Mucosa of descending colon (tissue), 3 donors: ENCODE measurements around the gene PAFAH2. TPM values are rescaled to one million over a fixed set of nuclear protein-coding genes. Genes with fewer than 3 reads are reported as not detected.

Experiments used
- ATAC-seq: fragments of 200-7000 bp; cut with Tn5 transposase; one replicate; pipeline ENCODE4 v1.9.1; 2020; ENCODE audit warnings: mild to moderate bottlenecking, moderate library complexity
- DNase-seq, 3 donors: peaks; one replicate each; pipeline ENCODE4 v3.0.0-alpha.2; 2020
- H3K36me3 ChIP-seq: fragments of 200-600 bp; one replicate; pipeline ENCODE4 v1.8.0; 2021; ENCODE audit warnings: low read depth, mild to moderate bottlenecking
- H3K4me1 ChIP-seq: fragments of 200-600 bp; one replicate; pipeline ENCODE4 v1.8.0; 2021; ENCODE audit warnings: low read depth, mild to moderate bottlenecking
- H3K4me3 ChIP-seq: fragments of 200-600 bp; one replicate; pipeline ENCODE4 v1.8.0; 2021; ENCODE audit warnings: mild to moderate bottlenecking
- H3K9me3 ChIP-seq: fragments of 200-600 bp; one replicate; pipeline ENCODE4 v1.8.0; 2021; ENCODE audit warnings: mild to moderate bottlenecking
- CTCF ChIP-seq: fragments of 200-600 bp; IDR thresholded peaks from one replicate; pipeline ENCODE4 v1.8.0; 2022; ENCODE audit warnings: antibody characterized with exemption, mild to moderate bottlenecking
- intact Hi-C, 2 donors: fragments of 100-400 bp; cut with DNase I in 1 of 2; cut with micrococcal nuclease in 1 of 2; formaldehyde crosslinking; loops; one replicate each; pipeline versions ENCODE4 v1.11.0 to v1.11.1; 2022; cut with DNase I, micrococcal nuclease
- total RNA-seq, 3 donors: library from RNA; stranded (reverse); fragmentation: NEBNext Ultra II Directional in 2 of 3; extraction: Animal tissue kit (Norgen Biotek cat#: 25700) in 2 of 3; gene quantifications; one replicate each; pipeline versions ENCODE4 v1.2.1 to v1.2.4, GENCODE V29; 2021 to 2023
- donor health status: DM: no; HTN: no; CAD: no; lungs with moderate emphysema.
- donor health status: DM: no; HTN: no; CAD: no.
- donor health status: DM: no; HTN: yes; CAD: no.

The PAFAH2 gene
- total RNA-seq, 3 donors from 2014 or later: 25.8 to 51.8 (median 38.0) TPM

- no peaks in the 10 kb centered on the region for H3K9me3 ChIP-seq
- intact Hi-C loops: no loop called here
- H3K4me1 ChIP-seq: no peaks in the 10 kb centered on the region
- no peak for TF ChIP-seq CTCF
- no peak overlapping the region for H3K4me3 ChIP-seq
- no peak for ATAC-seq
- no peaks in the 10 kb centered on the region for H3K36me3 ChIP-seq
- DNase-seq: no peak
These were observed 27.2 kb upstream of the PAFAH2 start for GRCh38 chr1:26025060-26025459.

- Histone ChIP-seq H3K9me3 (no peaks in the 10 kb centered on the region), H3K4me3 (no peak overlapping the region), H3K36me3 (no peaks in the 10 kb centered on the region), H3K4me1 (no peaks in the 10 kb centered on the region)
- intact Hi-C loops: no loop called here
- no peak for ATAC-seq
- TF ChIP-seq CTCF: no peak
- no peak for DNase-seq
These were observed 26.0 kb upstream of the PAFAH2 start for GRCh38 chr1:26023826-26024225.

- no peak for TF ChIP-seq CTCF
- ATAC-seq (no peak), DNase-seq (no peak)
- intact Hi-C loops: no loop called here
- Histone ChIP-seq H3K9me3 (no peaks in the 10 kb centered on the region), H3K36me3 (no peaks in the 10 kb centered on the region), H3K4me3 (no peak overlapping the region), H3K4me1 (no peaks in the 10 kb centered on the region)
These were observed 25.1 kb upstream of the PAFAH2 start for GRCh38 chr1:26023009-26023408.

DNA sequence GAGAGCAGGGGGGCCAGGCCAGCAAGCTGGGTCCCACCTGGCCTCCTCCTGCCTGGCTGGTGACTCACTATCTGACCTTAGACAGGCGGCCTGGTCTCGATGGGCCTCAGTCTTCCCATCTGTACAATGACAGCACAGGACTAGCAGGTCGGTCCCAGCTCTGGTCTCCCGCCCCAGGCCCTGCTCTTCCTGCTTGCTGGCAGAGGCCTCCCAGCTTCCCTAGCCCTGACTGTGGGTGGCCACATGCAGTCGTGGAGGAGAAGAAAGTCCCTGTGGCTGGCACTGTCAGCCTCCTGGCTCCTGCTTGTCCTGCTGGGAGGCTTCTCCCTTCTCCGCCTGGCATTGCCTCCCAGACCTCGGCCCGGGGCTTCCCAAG is 24.5 kb upstream of the PAFAH2 start:
- DNase-seq: no peak
- intact Hi-C loops: no loop called here

DNA sequence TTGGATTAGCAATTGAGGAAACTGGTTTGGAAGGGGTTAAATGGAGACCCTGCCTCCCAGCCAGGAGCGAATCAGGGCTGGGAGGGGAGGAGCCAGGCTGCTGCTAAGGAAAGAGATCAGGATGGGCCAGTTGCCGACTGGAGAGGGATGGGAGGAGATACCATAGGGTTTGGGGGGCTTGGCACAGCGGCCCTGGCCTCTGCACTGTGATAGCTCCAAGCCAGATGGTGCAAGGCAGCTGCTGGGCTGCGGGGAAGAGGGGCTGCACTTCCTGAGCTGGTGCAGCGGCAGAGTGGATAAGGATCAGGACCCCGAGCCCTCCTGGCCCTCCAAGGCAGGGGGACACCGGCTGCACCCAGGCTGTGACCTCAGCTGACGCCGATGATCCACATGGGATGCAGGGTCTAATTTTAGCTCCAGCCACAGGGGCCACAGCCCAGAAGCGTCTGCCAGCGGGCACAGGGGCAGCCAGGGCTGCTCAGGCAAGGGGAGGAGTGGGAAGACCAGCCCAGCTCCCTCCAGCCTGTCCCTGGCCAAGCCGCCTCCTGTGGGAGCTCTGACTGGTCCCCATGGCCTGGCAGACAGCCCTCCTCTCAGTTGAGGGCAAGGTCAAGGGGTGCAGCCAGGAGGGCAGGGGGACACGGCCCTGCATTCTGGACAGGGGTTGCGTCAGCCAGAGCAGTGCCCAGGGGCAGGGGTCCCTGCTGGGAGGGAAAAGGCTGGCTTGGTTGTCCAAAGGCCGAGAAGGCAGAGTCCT is 24.0 kb upstream of the PAFAH2 start, which contains the start of gene EXTL1:
Gene EXTL1, plus strand, starts transcription at position 129 of the 757 bp plus-strand sequence. CDS start 872 bp downstream, outside the sequence.
- Histone ChIP-seq H3K4me3 (no peak within 1 kb of the TSS), H3K9me3 (no peaks in the 10 kb centered on the region), H3K36me3 (no peaks in the 10 kb centered on the region), H3K4me1 (no peaks in the 10 kb centered on the region)
- ATAC-seq (peak; percentile 15), DNase-seq (no peak)
- TF ChIP-seq CTCF: no peak
- intact Hi-C loops: no loop called here

More for the DNA sequence above, 24.5 kb upstream of the PAFAH2 start:
- Histone ChIP-seq H3K9me3 (no peaks in the 10 kb centered on the region), H3K36me3 (no peaks in the 10 kb centered on the region), H3K4me3 (no peak overlapping the region), H3K4me1 (no peaks in the 10 kb centered on the region)
- ATAC-seq: no peak
- no peak for TF ChIP-seq CTCF
